WTC11 (cell line): ENCODE results near the gene SF3B4. TPM values are rescaled to one million over a fixed set of nuclear protein-coding genes. Genes with fewer than 3 reads are reported as not detected.
A peak's percentile ranks its signal among the peaks of the same experiment; 100 is the strongest.

Experiments used
- ATAC-seq: fragments of 200-7000 bp; cut with Tn5 transposase; 2 replicates; pipeline ENCODE4 v1.10.0; 2021; ENCODE audit warnings: mild to moderate bottlenecking, moderate library complexity
- CTCF ChIA-PET: fragments of 300-600 bp; sonication (Branson Sonifier 250); formaldehyde crosslinking; loops from one replicate; lab custom pipeline; 2021; ENCODE audit warnings: antibody characterized with exemption; lab: Charles Lee
- POLR2A ChIA-PET: fragments of 350-600 bp; sonication (Branson Sonifier 250); formaldehyde crosslinking; loops from one replicate; lab custom pipeline; 2021; ENCODE audit warnings: antibody characterized with exemption; lab: Charles Lee
- DNase-seq: peaks from one replicate; pipeline ENCODE4 v3.0.0; 2021; ENCODE audit warnings: low spot score
- H3K27ac Mint-ChIP-seq: 2 replicates; pipeline ENCODE4 v1.8.0; 2021; ENCODE audit warnings: mixed read lengths
- H3K27me3 Mint-ChIP-seq: 2 replicates; pipeline ENCODE4 v1.8.0; 2021; ENCODE audit warnings: low read depth, mild to moderate bottlenecking, moderate library complexity, mixed read lengths
- H3K36me3 Mint-ChIP-seq: 2 replicates; pipeline ENCODE4 v1.8.0; 2021; ENCODE audit warnings: mixed read lengths
- H3K4me1 Mint-ChIP-seq: 2 replicates; pipeline ENCODE4 v1.8.0; 2022; ENCODE audit warnings: mixed read lengths
- H3K4me3 Mint-ChIP-seq: 2 replicates; pipeline ENCODE4 v1.8.0; 2021; ENCODE audit warnings: mild to moderate bottlenecking, moderate library complexity, mixed read lengths
- H3K9me3 Mint-ChIP-seq: 2 replicates; pipeline ENCODE4 v1.8.0; 2021; ENCODE audit warnings: mixed read lengths
- AR ChIP-seq: fragments of 250-450 bp; sonication (Bioruptor Pico); IDR thresholded peaks from 2 replicates; pipeline ENCODE4 v1.9.0; 2021; ENCODE audit warnings: mild to moderate bottlenecking
- CREB1 ChIP-seq: sonication (generic); formaldehyde crosslinking; IDR thresholded peaks from 2 replicates; pipeline ENCODE4 v1.8.0; 2023; ENCODE audit warnings: mild to moderate bottlenecking, missing genetic modification reagents
- ESRRA ChIP-seq: sonication (generic); formaldehyde crosslinking; IDR thresholded peaks from 2 replicates; pipeline ENCODE4 v1.8.1; 2022; ENCODE audit warnings: mild to moderate bottlenecking, missing genetic modification reagents, borderline replicate concordance
- ETV6 ChIP-seq: sonication (generic); formaldehyde crosslinking; IDR thresholded peaks from 2 replicates; pipeline ENCODE4 v1.8.1; 2022; ENCODE audit warnings: mild to moderate bottlenecking, missing genetic modification reagents
- HMGA2 ChIP-seq: fragments of 250-450 bp; sonication (Bioruptor Pico); IDR thresholded peaks from 2 replicates; pipeline ENCODE4 v1.4.0; 2021; ENCODE audit warnings: mild to moderate bottlenecking, moderate library complexity
- JUN ChIP-seq: sonication (generic); formaldehyde crosslinking; IDR thresholded peaks from 2 replicates; pipeline ENCODE4 v1.8.0; 2023; ENCODE audit warnings: mild to moderate bottlenecking, missing genetic modification reagents
- NFE2L1 ChIP-seq: sonication (generic); formaldehyde crosslinking; IDR thresholded peaks from 2 replicates; pipeline ENCODE4 v1.8.1; 2023; ENCODE audit warnings: missing genetic modification reagents
- RELA ChIP-seq: sonication (generic); formaldehyde crosslinking; IDR thresholded peaks from 2 replicates; pipeline ENCODE4 v1.8.1; 2022; ENCODE audit warnings: missing genetic modification reagents, mild to moderate bottlenecking, borderline replicate concordance
- RORB ChIP-seq: fragments of 250-450 bp; sonication (Bioruptor Pico); IDR thresholded peaks from 2 replicates; pipeline ENCODE4 v1.9.0; 2021; ENCODE audit warnings: mild to moderate bottlenecking
- TCF7 ChIP-seq: sonication (generic); formaldehyde crosslinking; IDR thresholded peaks from 2 replicates; pipeline ENCODE4 v1.8.0; 2022; ENCODE audit warnings: mild to moderate bottlenecking, low read depth, missing genetic modification reagents, moderate library complexity
- ZNF263 ChIP-seq: sonication (generic); formaldehyde crosslinking; IDR thresholded peaks from 2 replicates; pipeline ENCODE4 v1.8.1; 2022; ENCODE audit warnings: low read depth, mild to moderate bottlenecking, moderate library complexity, missing genetic modification reagents
- ZNF317 ChIP-seq: sonication (generic); formaldehyde crosslinking; IDR thresholded peaks from 2 replicates; pipeline ENCODE4 v1.8.1; 2023; ENCODE audit warnings: low read depth, mild to moderate bottlenecking, moderate library complexity, missing genetic modification reagents, borderline replicate concordance
- total RNA-seq: library from RNA; stranded (reverse); gene quantifications from 3 replicates; pipeline ENCODE4 v1.2.3, GENCODE V29; 2021
- TF ChIP-seq, protein P1 (sequence below): sonication (generic); formaldehyde crosslinking; IDR thresholded peaks from 2 replicates; pipeline ENCODE4 v1.8.0; 2023; ENCODE audit warnings: missing genetic modification reagents, mild to moderate bottlenecking, borderline replicate concordance
- TF ChIP-seq, protein P2 (sequence below): fragments of 250-450 bp; sonication (Bioruptor Pico); IDR thresholded peaks from 2 replicates; pipeline ENCODE4 v1.9.0; 2021; ENCODE audit warnings: moderate library complexity, mild to moderate bottlenecking, inconsistent platforms, borderline replicate concordance
- TF ChIP-seq, protein P3 (sequence below): fragments of 250-450 bp; sonication (Bioruptor Pico); IDR thresholded peaks from 2 replicates; pipeline ENCODE4 v1.8.0; 2021; ENCODE audit warnings: mild to moderate bottlenecking
- TF ChIP-seq, protein P4 (sequence below): sonication (generic); formaldehyde crosslinking; IDR thresholded peaks from 2 replicates; pipeline ENCODE4 v1.8.1; 2023; ENCODE audit warnings: mild to moderate bottlenecking, moderate library complexity, missing genetic modification reagents
- TF ChIP-seq, protein P5 (sequence below): sonication (generic); formaldehyde crosslinking; IDR thresholded peaks from 2 replicates; pipeline ENCODE4 v1.8.0; 2022; ENCODE audit warnings: mild to moderate bottlenecking, missing genetic modification reagents

Gene SF3B4
- total RNA-seq, 1 experiment from 2014 or later = 90.1 TPM

DNA sequence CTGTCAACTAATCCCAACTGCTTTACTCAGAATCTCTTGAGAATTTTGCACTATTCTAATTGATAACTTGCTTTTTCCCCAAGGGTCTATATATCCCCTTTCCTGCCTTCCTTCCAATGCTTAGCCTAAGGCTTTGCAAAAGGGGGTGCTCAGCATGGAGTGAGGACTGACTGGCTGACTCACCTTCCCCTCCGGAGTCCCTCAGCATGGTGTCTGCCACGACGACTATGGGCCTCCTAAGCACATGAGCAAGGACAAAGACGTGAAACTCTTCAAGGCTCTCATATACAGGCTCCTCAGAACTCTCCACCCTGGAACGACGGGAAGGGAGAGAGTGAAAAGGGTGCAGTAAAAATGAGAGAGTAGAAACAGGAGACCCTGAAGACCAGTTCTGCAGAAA is 22.3 kb upstream of the SF3B4 start (continued):
- TF ChIP-seq, protein P1, sequence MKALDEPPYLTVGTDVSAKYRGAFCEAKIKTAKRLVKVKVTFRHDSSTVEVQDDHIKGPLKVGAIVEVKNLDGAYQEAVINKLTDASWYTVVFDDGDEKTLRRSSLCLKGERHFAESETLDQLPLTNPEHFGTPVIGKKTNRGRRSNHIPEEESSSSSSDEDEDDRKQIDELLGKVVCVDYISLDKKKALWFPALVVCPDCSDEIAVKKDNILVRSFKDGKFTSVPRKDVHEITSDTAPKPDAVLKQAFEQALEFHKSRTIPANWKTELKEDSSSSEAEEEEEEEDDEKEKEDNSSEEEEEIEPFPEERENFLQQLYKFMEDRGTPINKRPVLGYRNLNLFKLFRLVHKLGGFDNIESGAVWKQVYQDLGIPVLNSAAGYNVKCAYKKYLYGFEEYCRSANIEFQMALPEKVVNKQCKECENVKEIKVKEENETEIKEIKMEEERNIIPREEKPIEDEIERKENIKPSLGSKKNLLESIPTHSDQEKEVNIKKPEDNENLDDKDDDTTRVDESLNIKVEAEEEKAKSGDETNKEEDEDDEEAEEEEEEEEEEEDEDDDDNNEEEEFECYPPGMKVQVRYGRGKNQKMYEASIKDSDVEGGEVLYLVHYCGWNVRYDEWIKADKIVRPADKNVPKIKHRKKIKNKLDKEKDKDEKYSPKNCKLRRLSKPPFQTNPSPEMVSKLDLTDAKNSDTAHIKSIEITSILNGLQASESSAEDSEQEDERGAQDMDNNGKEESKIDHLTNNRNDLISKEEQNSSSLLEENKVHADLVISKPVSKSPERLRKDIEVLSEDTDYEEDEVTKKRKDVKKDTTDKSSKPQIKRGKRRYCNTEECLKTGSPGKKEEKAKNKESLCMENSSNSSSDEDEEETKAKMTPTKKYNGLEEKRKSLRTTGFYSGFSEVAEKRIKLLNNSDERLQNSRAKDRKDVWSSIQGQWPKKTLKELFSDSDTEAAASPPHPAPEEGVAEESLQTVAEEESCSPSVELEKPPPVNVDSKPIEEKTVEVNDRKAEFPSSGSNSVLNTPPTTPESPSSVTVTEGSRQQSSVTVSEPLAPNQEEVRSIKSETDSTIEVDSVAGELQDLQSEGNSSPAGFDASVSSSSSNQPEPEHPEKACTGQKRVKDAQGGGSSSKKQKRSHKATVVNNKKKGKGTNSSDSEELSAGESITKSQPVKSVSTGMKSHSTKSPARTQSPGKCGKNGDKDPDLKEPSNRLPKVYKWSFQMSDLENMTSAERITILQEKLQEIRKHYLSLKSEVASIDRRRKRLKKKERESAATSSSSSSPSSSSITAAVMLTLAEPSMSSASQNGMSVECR (CRISPR knock-in tag) = no peak
- TF ChIP-seq CREB1 (no peak), NFE2L1 (CRISPR knock-in tag) (no peak), HMGA2 (CRISPR knock-in tag) (no peak)

- no peak overlapping the region for H3K27ac Mint-ChIP-seq
- H3K27me3 Mint-ChIP-seq = no peaks in the 10 kb centered on the region; the same call in 1 of the 2 replicates
- no peaks in the 10 kb centered on the region for H3K9me3 Mint-ChIP-seq
- CTCF ChIA-PET = no interaction called here
- peaks cover 42% of the 10 kb centered on the region for H3K36me3 Mint-ChIP-seq
- no peak for ATAC-seq
- TF ChIP-seq RORB (CRISPR knock-in tag) (no peak), ZNF263 (CRISPR knock-in tag) (no peak)
- POLR2A ChIA-PET = no interaction called here
- no peak overlapping the region for H3K4me3 Mint-ChIP-seq
- DNase-seq = no peak
- peaks cover 22% of the 10 kb centered on the region for H3K4me1 Mint-ChIP-seq
Observed at GRCh38 chr1:149945206-149945605, 17.6 kb upstream of the SF3B4 start.

- POLR2A ChIA-PET = interaction anchor here (1.8 kb wide), 1 partner anchor 56 kb away, joined by 15 read pairs; a partner anchor contains a TSS
- Mint-ChIP-seq H3K27me3 (no peaks in the 10 kb centered on the region; the same call in 1 of the 2 replicates), H3K4me1 (peaks cover 41% of the 10 kb centered on the region), H3K4me3 (no peak overlapping the region), H3K27ac (peak overlapping the region; percentile 93), H3K9me3 (no peaks in the 10 kb centered on the region), H3K36me3 (peaks cover 24% of the 10 kb centered on the region)
- DNase-seq = no peak
- CTCF ChIA-PET = interaction anchor here (0.7 to 1.8 kb wide), 17 partner anchors 15 to 244 kb away, joined by 3 to 13 read pairs (median 3); partner anchors contain the start of gene VPS45
- no peak for TF ChIP-seq RELA
- ATAC-seq = no peak
Observed at GRCh38 chr1:149942885-149943284, 15.3 kb upstream of the SF3B4 start.

GRCh38 chr1:149942207-149942606 is 14.6 kb upstream of the SF3B4 start:
- Mint-ChIP-seq H3K9me3 (no peaks in the 10 kb centered on the region), H3K4me3 (no peak overlapping the region), H3K27ac (peak overlapping the region; percentile 49), H3K36me3 (peaks cover 20% of the 10 kb centered on the region), H3K27me3 (no peaks in the 10 kb centered on the region; the same call in 1 of the 2 replicates), H3K4me1 (peaks cover 48% of the 10 kb centered on the region)
- ChIA-PET CTCF (interaction anchor here (0.6 to 1.8 kb wide), 19 partner anchors 8 to 1158 kb away, joined by 3 to 13 read pairs (median 3); partner anchors contain the start of gene VPS45), POLR2A (interaction anchor here (0.5 to 1.8 kb wide), 2 partner anchors 52 to 55 kb away, joined by 3 to 15 read pairs; a partner anchor contains a TSS)
- ATAC-seq (peak; percentile 77), DNase-seq (peak; percentile 53)
- TF ChIP-seq ZNF317 (no peak), TCF7 (CRISPR knock-in tag) (no peak), ESRRA (CRISPR knock-in tag) (no peak), AR (CRISPR knock-in tag) (no peak), ETV6 (CRISPR knock-in tag) (no peak), JUN (CRISPR knock-in tag) (no peak)
- TF ChIP-seq, protein P2, sequence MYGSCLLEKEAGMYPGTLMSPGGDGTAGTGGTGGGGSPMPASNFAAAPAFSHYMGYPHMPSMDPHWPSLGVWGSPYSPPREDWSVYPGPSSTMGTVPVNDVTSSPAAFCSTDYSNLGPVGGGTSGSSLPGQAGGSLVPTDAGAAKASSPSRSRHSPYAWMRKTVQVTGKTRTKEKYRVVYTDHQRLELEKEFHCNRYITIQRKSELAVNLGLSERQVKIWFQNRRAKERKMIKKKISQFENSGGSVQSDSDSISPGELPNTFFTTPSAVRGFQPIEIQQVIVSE (CRISPR knock-in tag) = no peak
- TF ChIP-seq, protein P3, sequence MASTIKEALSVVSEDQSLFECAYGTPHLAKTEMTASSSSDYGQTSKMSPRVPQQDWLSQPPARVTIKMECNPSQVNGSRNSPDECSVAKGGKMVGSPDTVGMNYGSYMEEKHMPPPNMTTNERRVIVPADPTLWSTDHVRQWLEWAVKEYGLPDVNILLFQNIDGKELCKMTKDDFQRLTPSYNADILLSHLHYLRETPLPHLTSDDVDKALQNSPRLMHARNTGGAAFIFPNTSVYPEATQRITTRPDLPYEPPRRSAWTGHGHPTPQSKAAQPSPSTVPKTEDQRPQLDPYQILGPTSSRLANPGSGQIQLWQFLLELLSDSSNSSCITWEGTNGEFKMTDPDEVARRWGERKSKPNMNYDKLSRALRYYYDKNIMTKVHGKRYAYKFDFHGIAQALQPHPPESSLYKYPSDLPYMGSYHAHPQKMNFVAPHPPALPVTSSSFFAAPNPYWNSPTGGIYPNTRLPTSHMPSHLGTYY (CRISPR knock-in tag) = no peak
- TF ChIP-seq, protein P4, sequence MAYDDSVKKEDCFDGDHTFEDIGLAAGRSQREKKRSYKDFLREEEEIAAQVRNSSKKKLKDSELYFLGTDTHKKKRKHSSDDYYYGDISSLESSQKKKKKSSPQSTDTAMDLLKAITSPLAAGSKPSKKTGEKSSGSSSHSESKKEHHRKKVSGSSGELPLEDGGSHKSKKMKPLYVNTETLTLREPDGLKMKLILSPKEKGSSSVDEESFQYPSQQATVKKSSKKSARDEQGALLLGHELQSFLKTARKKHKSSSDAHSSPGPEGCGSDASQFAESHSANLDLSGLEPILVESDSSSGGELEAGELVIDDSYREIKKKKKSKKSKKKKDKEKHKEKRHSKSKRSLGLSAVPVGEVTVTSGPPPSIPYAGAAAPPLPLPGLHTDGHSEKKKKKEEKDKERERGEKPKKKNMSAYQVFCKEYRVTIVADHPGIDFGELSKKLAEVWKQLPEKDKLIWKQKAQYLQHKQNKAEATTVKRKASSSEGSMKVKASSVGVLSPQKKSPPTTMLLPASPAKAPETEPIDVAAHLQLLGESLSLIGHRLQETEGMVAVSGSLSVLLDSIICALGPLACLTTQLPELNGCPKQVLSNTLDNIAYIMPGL (CRISPR knock-in tag) = no peak
- TF ChIP-seq, protein P5, sequence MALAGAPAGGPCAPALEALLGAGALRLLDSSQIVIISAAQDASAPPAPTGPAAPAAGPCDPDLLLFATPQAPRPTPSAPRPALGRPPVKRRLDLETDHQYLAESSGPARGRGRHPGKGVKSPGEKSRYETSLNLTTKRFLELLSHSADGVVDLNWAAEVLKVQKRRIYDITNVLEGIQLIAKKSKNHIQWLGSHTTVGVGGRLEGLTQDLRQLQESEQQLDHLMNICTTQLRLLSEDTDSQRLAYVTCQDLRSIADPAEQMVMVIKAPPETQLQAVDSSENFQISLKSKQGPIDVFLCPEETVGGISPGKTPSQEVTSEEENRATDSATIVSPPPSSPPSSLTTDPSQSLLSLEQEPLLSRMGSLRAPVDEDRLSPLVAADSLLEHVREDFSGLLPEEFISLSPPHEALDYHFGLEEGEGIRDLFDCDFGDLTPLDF (CRISPR knock-in tag) = no peak
